ENCODE measurements around the gene KIF9. TPM values are rescaled to one million over a fixed set of nuclear protein-coding genes. Genes with fewer than 3 reads are reported as not detected.
"Not testable (repeated sequence)": the region's sequence is repeated elsewhere in the genome, so short reads cannot be mapped to it uniquely, and the experiment has no call there.

KIF9 gene
- total RNA-seq, 2 experiments from 2014 or later = 3.6 to 3.9 TPM

DNA sequence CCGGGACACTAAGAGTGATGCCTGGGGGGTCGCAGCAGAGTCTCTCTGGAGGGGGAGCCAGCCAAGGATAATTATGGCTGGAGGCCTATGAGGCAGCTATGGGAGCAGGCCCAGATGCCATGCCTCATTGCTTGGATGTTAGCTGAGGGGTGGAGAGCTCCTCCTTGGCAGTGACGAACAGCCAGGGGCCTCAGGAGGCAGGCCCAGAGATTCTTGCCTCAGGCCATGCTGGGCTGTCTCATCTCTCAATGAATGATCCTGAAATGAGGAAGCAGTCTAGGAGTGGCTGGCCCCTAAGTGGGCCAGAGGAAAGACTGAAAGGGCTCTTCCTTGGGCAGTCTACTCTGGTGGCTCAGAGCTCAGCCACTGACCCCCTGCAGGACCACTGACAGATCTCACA is 21.3 kb downstream of the KIF9 start:
- Mint-ChIP-seq H3K9me3 (no peaks in the 10 kb centered on the region), H3K27ac (no peak overlapping the region), H3K4me3 (no peak overlapping the region), H3K4me1 (no peaks in the 10 kb centered on the region), H3K36me3 (ENCODE audit: low read depth) (no peaks in the 10 kb centered on the region), H3K27me3 (no peaks in the 10 kb centered on the region)
- POLR2A ChIA-PET = no interaction called here
- CTCF ChIA-PET = interaction anchor here (0.5 to 0.6 kb wide), 2 partner anchors 9 to 429 kb away, joined by 3 read pairs; no protein-coding TSS in a partner anchor
- no peak for DNase-seq

DNA sequence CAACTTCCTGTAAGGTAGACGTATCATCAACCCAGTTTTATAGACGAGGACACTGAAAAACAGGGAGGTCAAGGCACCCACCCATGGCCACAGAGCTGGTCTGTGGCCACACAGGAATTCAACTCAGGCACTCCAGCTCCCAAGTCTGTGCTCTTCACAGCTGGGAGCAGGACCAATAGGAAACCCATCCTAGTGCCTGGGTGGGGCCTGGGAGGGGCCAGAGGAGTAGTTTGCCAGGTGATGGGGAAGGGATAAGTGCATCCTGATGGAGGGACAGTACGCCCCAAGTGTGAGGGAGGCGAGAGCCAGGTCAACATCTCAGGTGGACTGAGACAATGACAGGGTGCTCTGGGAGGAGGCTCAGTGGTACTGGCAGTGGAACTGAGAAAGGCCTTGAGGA is 22.0 kb downstream of the KIF9 start:
- no peaks in the 10 kb centered on the region for H3K27me3 Mint-ChIP-seq
- DNase-seq = no peak
- ChIA-PET CTCF (interaction anchor here (0.6 kb wide), 1 partner anchor 428 kb away, joined by 3 read pairs; no protein-coding TSS in a partner anchor), POLR2A (no interaction called here)
- H3K4me3 Mint-ChIP-seq = no peak overlapping the region
- no peaks in the 10 kb centered on the region for H3K4me1 Mint-ChIP-seq
- no peaks in the 10 kb centered on the region for H3K36me3 Mint-ChIP-seq (ENCODE audit: low read depth)
- H3K27ac Mint-ChIP-seq = no peak overlapping the region
- H3K9me3 Mint-ChIP-seq = no peaks in the 10 kb centered on the region

DNA sequence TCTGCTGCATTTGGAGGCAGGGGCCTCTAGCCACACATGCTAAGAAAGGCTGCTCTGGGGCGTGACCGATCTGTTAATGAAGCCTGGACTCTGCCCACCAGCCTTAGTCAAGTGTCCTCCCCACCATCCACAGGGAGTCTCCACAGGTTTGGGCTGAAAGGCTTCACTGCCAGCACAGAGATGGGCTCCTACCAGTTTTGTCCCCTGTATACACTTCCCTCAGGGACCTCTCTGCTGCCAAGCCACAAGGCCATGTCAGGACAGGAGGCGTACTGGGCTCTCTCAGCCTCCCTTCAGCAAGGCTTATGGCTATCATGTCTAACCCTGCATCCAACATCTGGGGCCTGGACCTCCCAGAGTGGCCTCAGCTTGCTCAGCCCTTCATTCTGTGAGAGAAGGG is 23.5 kb downstream of the KIF9 start:
- no peak overlapping the region for H3K4me3 Mint-ChIP-seq
- no peak overlapping the region for H3K27ac Mint-ChIP-seq
- ChIA-PET POLR2A (no interaction called here), CTCF (interaction anchor here (0.6 kb wide), 1 partner anchor 362 kb away, joined by 3 read pairs; no protein-coding TSS in a partner anchor)
- no peaks in the 10 kb centered on the region for H3K36me3 Mint-ChIP-seq (ENCODE audit: low read depth)
- no peaks in the 10 kb centered on the region for H3K4me1 Mint-ChIP-seq
- no peaks in the 10 kb centered on the region for H3K9me3 Mint-ChIP-seq
- no peak for DNase-seq
- no peaks in the 10 kb centered on the region for H3K27me3 Mint-ChIP-seq

DNA sequence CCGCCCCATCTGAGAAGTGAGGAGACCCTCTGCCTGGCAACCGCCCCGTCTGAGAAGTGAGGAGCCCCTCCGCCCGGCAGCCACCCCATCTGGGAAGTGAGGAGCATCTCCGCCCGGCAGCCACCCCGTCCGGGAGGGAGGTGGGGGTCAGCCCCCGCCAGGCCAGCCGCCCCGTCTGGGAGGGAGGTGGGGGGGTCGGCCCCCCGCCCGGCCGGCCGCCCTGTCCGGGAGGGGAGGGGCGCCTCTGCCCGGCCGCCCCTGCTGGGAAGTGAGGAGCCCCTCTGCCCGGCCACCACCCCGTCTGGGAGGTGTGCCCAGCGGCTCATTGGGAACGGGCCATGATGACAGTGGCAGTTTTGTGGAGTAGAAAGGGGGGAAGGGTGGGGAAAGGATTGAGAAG is 26.3 kb downstream of the KIF9 start:
- H3K27me3 Mint-ChIP-seq; H3K36me3 Mint-ChIP-seq (ENCODE audit: low read depth); H3K4me1 Mint-ChIP-seq; CTCF ChIA-PET; H3K9me3 Mint-ChIP-seq; H3K27ac Mint-ChIP-seq; H3K4me3 Mint-ChIP-seq; DNase-seq; POLR2A ChIA-PET: not testable (repeated sequence)

DNA sequence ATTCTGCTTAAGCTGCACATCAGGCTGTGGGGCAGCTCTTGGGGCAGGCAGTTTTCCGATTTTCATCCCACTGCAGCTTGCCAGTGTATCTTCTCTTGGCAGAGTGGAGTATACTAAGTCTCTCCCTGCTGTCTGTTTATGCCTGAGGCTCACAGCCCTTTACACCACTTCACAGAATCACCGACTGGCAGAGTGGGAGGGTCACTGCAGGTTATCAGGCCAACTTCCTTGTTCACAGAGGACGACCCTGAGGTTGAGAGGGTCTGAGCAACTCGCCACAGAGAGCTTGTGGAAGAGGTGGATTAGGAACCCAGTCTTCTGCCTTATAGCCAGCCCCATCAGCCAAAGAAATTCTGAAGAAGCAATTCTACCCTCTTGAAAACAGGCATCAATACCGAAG is 30.9 kb downstream of the KIF9 start:
- no peak for DNase-seq
- Mint-ChIP-seq H3K27me3 (no peaks in the 10 kb centered on the region), H3K4me3 (no peak overlapping the region), H3K4me1 (no peaks in the 10 kb centered on the region), H3K36me3 (ENCODE audit: low read depth) (no peaks in the 10 kb centered on the region), H3K27ac (no peak overlapping the region), H3K9me3 (no peaks in the 10 kb centered on the region)
- ChIA-PET CTCF (no interaction called here), POLR2A (no interaction called here)

DNA sequence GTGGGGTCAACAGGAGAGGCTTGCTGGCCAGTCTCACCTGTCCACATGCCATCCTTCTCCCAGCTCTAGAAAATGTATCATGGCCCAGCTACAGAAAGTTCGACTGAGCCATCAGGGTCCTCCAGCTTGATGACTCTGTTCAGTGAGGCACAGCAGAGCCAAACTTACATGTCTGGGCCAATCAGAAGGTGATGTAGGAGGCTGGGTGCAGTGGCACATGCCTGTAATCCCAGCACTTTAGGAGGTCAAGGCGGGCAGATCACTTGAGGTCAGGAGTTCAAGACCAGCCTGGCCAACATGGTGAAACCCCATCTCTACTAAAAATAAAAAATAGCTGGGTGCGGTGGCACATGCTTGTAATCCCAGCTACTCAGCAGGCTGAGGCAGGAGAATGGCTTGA is 31.5 kb downstream of the KIF9 start:
- POLR2A ChIA-PET; H3K36me3 Mint-ChIP-seq (ENCODE audit: low read depth); H3K9me3 Mint-ChIP-seq; CTCF ChIA-PET; DNase-seq; H3K27ac Mint-ChIP-seq; H3K4me1 Mint-ChIP-seq; H3K4me3 Mint-ChIP-seq; H3K27me3 Mint-ChIP-seq: not testable (repeated sequence)

DNA sequence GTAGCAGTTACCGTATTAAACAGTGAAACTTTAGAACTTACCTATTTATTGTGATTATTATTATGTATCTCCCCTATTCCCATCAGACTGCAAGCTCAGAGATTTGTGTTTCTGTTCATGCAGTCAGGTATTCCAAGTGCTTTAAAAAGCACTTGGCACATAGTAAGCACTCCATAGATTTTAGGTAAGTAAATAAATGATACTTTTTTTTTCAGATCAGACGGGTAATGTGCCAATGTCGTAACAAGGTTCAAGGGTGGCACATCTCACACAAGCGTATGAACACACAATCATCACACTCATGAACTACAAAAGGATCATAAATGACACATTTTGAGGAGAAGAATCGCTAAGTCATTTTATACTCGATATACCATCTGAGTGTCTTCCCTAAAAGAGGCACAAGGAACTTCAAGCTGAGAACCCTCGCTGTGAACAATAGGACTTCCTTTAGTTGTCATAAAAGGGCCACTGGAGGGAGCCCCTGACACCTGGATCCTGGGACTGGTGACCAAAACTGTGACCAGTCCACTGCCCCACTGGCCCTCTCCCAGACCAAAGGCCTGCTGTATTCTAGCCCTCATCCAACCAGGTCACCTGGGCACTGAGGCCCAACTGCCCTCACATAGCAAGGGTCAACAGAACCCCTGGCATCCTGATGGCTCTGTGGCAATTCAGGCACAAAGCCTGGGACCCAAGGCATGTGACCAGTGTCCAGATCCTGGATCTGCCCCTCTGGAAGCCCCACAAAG is 32.1 kb downstream of the KIF9 start:
- Mint-ChIP-seq H3K27ac (no peak overlapping the region), H3K4me3 (no peak overlapping the region), H3K36me3 (ENCODE audit: low read depth) (no peaks in the 10 kb centered on the region), H3K9me3 (no peaks in the 10 kb centered on the region), H3K27me3 (no peaks in the 10 kb centered on the region), H3K4me1 (no peaks in the 10 kb centered on the region)
- ChIA-PET CTCF (no interaction called here), POLR2A (no interaction called here)
- no peak for DNase-seq

DNA sequence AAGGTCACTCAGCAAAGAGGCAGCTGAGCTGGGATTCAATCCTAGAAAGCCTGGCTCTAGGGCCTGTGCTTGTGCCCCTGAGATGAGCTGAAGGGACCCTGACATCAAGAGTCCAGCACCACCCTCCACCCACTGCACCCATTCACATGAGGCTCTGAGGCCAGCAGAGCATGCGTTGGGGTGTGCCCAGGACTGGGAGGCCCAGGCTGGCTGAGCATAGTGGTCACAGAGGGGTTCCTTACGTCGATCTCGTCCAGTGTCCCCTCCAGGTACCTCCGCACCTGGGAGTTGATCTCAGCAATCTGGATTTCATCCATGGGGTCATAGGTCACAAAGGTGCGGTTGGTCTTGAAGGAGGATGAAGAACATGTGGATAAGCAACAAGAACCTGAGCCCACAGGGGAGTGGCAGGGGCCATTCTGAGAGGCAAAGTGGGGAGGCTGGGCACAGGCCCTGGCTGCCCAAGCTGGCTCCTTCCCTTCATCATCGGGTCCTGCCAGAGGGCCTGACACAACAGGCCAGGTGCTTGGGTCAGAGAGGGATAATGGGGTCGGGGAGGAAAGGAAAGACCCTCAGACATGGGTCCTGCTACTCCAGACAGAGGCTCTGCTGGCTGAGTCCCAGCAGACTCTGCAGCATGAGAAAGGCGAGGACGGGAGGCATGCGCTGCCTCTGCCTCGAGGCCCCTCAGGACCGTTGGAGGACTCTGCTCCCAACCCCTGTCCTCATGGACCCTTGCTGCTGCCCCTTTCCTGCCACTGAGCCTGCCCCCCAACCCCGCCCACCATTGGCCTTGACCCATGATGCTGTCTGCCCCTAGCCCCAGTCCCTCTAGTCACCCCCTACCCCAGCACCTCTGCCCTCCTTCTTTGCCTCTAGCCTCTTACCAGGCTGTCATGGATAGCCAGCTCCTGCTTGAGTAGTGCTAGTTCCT is 35.2 kb downstream of the KIF9 start:
- Mint-ChIP-seq H3K4me1 (peaks cover 3% of the 10 kb centered on the region), H3K9me3 (no peaks in the 10 kb centered on the region), H3K36me3 (ENCODE audit: low read depth) (no peaks in the 10 kb centered on the region), H3K27ac (no peak overlapping the region), H3K27me3 (no peaks in the 10 kb centered on the region), H3K4me3 (no peak overlapping the region)
- POLR2A ChIA-PET = no interaction called here
- CTCF ChIA-PET = interaction anchor here (1.2 kb wide), 1 partner anchor 33 kb away, joined by 3 read pairs; no protein-coding TSS in a partner anchor
- DNase-seq = no peak

DNA sequence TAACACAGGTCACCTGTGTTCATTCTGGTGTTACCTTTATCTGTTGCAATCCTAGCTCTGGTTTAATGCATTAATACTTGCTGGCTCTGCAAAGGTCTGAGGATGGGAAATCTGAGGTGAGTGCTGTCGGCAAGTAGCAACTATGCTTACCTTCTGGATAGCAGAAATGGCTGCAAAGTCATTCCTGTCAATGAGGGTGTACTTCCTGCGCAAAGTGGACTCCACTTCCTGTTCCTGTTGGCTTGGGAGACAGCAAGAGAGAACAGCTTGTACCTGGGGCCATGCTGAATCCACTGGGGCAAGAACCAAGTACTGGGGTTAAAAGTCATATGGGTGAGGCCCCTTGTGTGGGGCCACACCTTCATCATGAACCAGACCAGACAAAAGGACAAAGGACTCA is 37.3 kb downstream of the KIF9 start:
- CTCF ChIA-PET = interaction anchor here (1.3 to 1.5 kb wide), 2 partner anchors 9 to 12 kb away, joined by 3 to 4 read pairs; no protein-coding TSS in a partner anchor
- peaks cover 3% of the 10 kb centered on the region for H3K4me1 Mint-ChIP-seq

DNA sequence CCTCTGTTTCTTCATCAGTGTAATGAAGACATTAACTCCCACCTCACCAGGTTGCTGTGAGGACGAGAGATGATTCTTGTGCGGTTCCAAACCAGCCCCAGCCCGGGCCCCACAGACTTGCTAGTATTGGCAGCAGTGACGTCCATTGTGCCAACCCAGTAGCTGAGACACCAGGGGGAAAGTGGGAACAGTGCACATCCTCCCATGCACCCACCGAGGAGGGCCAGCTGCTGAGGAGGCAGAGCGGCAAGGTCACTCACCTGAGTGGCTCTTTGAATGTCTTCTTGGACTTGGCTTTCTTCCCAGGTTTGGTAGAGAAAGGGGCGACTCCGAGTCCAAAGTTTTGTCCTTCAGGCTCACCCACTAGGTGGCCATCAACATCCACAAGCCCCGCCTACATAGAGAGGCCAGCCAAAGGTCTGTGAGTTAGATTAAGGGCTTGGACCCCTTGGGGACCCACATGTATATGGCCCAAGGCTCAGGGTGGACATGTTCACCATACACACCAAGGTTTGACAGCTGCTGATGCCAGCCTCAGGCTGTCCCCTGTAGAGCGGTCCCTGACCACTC is 38.0 kb downstream of the KIF9 start:
- Mint-ChIP-seq H3K9me3 (no peaks in the 10 kb centered on the region), H3K36me3 (ENCODE audit: low read depth) (no peaks in the 10 kb centered on the region), H3K4me3 (no peak overlapping the region), H3K27ac (no peak overlapping the region), H3K4me1 (peaks cover 3% of the 10 kb centered on the region), H3K27me3 (no peaks in the 10 kb centered on the region)
- CTCF ChIA-PET = interaction anchor here (0.6 to 1.5 kb wide), 3 partner anchors 10 to 913 kb away, joined by 3 to 4 read pairs (median 3); no protein-coding TSS in a partner anchor
- POLR2A ChIA-PET = no interaction called here
- no peak for DNase-seq

More for the DNA sequence above, 37.3 kb downstream of the KIF9 start:
- Mint-ChIP-seq H3K27ac (no peak overlapping the region), H3K4me3 (no peak overlapping the region), H3K36me3 (ENCODE audit: low read depth) (no peaks in the 10 kb centered on the region), H3K27me3 (no peaks in the 10 kb centered on the region), H3K9me3 (no peaks in the 10 kb centered on the region)
- POLR2A ChIA-PET = no interaction called here
- no peak for DNase-seq

DNA sequence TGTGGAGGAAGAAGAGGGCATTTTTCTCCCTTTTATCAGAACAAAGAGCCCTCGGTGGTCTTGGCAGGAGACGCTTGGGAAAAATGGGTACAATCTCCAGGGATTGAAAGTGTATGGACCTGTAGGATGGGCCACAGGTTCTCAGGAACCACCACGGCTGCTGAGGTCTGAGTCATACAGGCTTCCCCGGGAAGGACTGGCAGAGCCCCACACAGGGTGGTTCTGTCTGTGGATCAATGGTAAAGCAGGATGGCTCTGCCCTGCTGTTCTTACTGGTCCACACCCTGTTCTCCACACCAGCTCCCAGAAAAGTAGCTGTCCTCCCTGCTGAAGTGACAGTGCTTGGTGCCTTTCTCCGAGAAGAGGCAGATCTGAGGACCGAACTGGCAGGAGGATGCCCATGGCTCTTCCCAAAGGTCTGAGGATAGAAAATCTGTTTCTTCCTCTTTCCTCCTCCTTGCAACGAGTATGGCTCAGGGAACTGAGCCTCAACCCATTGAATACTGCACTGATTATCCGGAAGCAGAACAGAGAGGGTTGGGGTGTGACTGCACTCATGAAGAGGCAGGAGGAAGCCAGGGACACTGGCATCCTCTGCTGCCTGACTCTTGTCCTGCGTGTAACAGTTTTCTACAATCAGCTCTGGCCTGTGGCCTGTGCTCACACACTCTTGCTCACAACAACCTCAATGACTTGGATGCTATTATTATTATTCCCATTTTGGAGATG is 39.0 kb downstream of the KIF9 start:
- peaks cover 3% of the 10 kb centered on the region for H3K4me1 Mint-ChIP-seq
- no peak overlapping the region for H3K4me3 Mint-ChIP-seq
- no peaks in the 10 kb centered on the region for H3K9me3 Mint-ChIP-seq
- H3K27ac Mint-ChIP-seq = no peak overlapping the region
- ChIA-PET POLR2A (no interaction called here), CTCF (interaction anchor here (0.9 kb wide), 1 partner anchor 10 kb away, joined by 3 read pairs; no protein-coding TSS in a partner anchor)
- H3K36me3 Mint-ChIP-seq (ENCODE audit: low read depth) = no peaks in the 10 kb centered on the region
- DNase-seq = no peak
- no peaks in the 10 kb centered on the region for H3K27me3 Mint-ChIP-seq

DNA sequence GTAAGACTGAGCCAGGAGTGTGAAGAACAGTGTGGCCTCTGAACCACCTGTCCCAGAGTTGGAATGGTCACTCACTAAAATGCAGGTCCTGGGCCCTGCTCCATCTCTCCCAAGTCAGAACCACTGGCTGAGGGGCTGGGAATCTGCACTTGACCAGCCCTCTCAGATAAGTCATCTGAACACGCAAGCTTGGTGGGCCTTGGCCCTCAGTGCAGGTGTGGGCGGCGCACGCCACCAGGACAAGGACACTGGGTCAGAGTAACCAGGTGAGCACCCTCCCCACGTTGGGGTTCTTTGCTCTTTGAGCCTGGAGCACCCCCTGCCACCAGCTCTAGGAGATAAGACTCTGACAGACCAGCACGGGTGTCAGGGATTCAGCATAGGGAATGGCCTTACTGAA is 42.7 kb downstream of the KIF9 start:
- CTCF ChIA-PET = interaction anchor here (2.2 kb wide), 1 partner anchor 17 kb away, joined by 5 read pairs; no protein-coding TSS in a partner anchor
- no peaks in the 10 kb centered on the region for H3K9me3 Mint-ChIP-seq
- no peaks in the 10 kb centered on the region for H3K36me3 Mint-ChIP-seq (ENCODE audit: low read depth)
- H3K4me3 Mint-ChIP-seq = no peak overlapping the region
- no peak overlapping the region for H3K27ac Mint-ChIP-seq
- POLR2A ChIA-PET = no interaction called here
- DNase-seq = no peak
- no peaks in the 10 kb centered on the region for H3K27me3 Mint-ChIP-seq
- no peaks in the 10 kb centered on the region for H3K4me1 Mint-ChIP-seq

All from activated CD4-positive, alpha-beta T cell treated with anti-CD3 and anti-CD28 coated beads, Interleukin-2, amount 10 ng/mL, durations not matched to agents 7 days and 5 days (primary cell).